Astrocyte (in vitro differentiated cells and primary cell): ENCODE data around the gene CNTN5. TPM values are rescaled to one million over a fixed set of nuclear protein-coding genes. Genes with fewer than 3 reads are reported as not detected.

Experiments
- DNase-seq: peaks from one replicate; pipeline ENCODE4 v3.0.0-alpha.2; 2010; ENCODE audit warnings: low read depth
- FAIRE-seq: peaks from 2 replicates; lab custom pipeline; 2011; peaks lifted over from hg19 to GRCh38; lab: Jason Lieb, UNC
- H2AFZ ChIP-seq: 2 replicates; pipeline ENCODE4 v1.6.0; 2012; ENCODE audit warnings: low read depth, low read length, inconsistent platforms
- H3K27ac ChIP-seq: 2 replicates; pipeline ENCODE4 v1.5.1; 2011; ENCODE audit warnings: low read depth, low read length, inconsistent platforms
- H3K27me3 ChIP-seq: 2 replicates; pipeline ENCODE4 v1.6.0; 2011; ENCODE audit warnings: low read length, inconsistent platforms; ENCODE audit not compliant: insufficient read depth
- H3K36me3 ChIP-seq: 2 replicates; pipeline ENCODE4 v1.5.1; 2011; ENCODE audit warnings: low read length, inconsistent platforms; ENCODE audit not compliant: insufficient read depth
- H3K4me1 ChIP-seq: 2 replicates; pipeline ENCODE4 v1.5.1; 2011; ENCODE audit warnings: low read length, inconsistent platforms; ENCODE audit not compliant: insufficient read depth
- H3K4me2 ChIP-seq: 2 replicates; pipeline ENCODE4 v1.6.0; 2012; ENCODE audit warnings: low read length, inconsistent platforms
- H3K4me3 ChIP-seq: 2 replicates; pipeline ENCODE4 v1.5.1; 2011; ENCODE audit warnings: low read depth, mild to moderate bottlenecking, low read length, inconsistent platforms; ENCODE audit not compliant: insufficient read depth
- H3K79me2 ChIP-seq: 2 replicates; pipeline ENCODE4 v1.6.0; 2012; ENCODE audit warnings: mild to moderate bottlenecking, low read length, inconsistent platforms; ENCODE audit not compliant: insufficient read depth
- H3K9ac ChIP-seq: 2 replicates; pipeline ENCODE4 v1.6.0; 2012; ENCODE audit warnings: mild to moderate bottlenecking, low read length, inconsistent platforms
- H3K9me3 ChIP-seq: 2 replicates; pipeline ENCODE4 v1.5.1; 2012; ENCODE audit warnings: low read depth, mild to moderate bottlenecking, low read length, inconsistent platforms; ENCODE audit not compliant: insufficient read depth
- H4K20me1 ChIP-seq: 2 replicates; pipeline ENCODE4 v1.6.0; 2012; ENCODE audit warnings: low read length, inconsistent platforms; ENCODE audit not compliant: insufficient read depth
- H3K27ac Mint-ChIP-seq: one replicate; pipeline ENCODE4 v1.8.0; 2021; ENCODE audit warnings: mild to moderate bottlenecking, mixed read lengths; ENCODE audit not compliant: unreplicated experiment
- H3K27me3 Mint-ChIP-seq: one replicate; pipeline ENCODE4 v1.8.0; 2021; ENCODE audit warnings: low read depth, mixed read lengths; ENCODE audit not compliant: unreplicated experiment
- H3K36me3 Mint-ChIP-seq: one replicate; pipeline ENCODE4 v1.8.0; 2021; ENCODE audit warnings: low read depth, mixed read lengths; ENCODE audit not compliant: unreplicated experiment
- H3K4me1 Mint-ChIP-seq: one replicate; pipeline ENCODE4 v1.8.0; 2021; ENCODE audit warnings: low read depth, mixed read lengths; ENCODE audit not compliant: unreplicated experiment
- H3K4me3 Mint-ChIP-seq: one replicate; pipeline ENCODE4 v1.8.0; 2021; ENCODE audit warnings: mild to moderate bottlenecking, moderate library complexity, mixed read lengths; ENCODE audit not compliant: unreplicated experiment
- H3K9me3 Mint-ChIP-seq: one replicate; pipeline ENCODE4 v1.8.0; 2021; ENCODE audit warnings: mild to moderate bottlenecking, mixed read lengths; ENCODE audit not compliant: unreplicated experiment
- EZH2 ChIP-seq: IDR thresholded peaks from 2 replicates; pipeline ENCODE4 v1.6.1; 2012; ENCODE audit warnings: mild to moderate bottlenecking, low read length, inconsistent platforms; ENCODE audit not compliant: insufficient read depth
- total RNA-seq: library from RNA; stranded (reverse); gene quantifications from 2 replicates; pipeline ENCODE4 v1.2.1, GENCODE V29; 2021
- TF ChIP-seq, protein P1 (sequence below): IDR thresholded peaks from 2 replicates; pipeline ENCODE4 v1.5.1; 2011; ENCODE audit warnings: low read depth, mild to moderate bottlenecking, inconsistent platforms, low read length, moderate library complexity; ENCODE audit not compliant: insufficient read depth

CNTN5 gene
- total RNA-seq, 1 donor from 2014 or later = 1.1 TPM

DNA sequence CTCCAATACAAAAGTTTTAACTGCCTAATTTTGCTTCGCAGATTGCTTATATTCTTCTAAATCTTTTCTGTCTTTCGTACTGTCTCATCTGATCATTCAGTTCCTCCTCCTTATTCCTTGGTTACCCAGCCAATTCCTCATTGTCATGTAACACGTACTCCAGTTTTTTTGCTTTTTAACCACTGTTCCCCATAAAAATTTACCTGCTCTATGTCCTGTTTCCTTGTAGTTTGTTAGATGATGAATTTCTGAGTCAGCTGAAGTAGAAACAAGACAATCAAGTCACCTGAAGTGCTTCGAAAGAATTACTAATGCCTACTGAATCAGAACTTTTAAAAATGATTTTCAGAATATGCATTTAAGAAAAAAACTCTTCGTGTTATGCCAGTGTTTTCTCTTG, 150.6 kb downstream of the CNTN5 start:
- Histone ChIP-seq H3K9me3 (no peaks in the 10 kb centered on the region), H3K4me3 (no peak overlapping the region), H4K20me1 (no peaks in the 10 kb centered on the region), H3K36me3 (no peaks in the 10 kb centered on the region), H3K27ac (no peak overlapping the region), H3K27me3 (no peaks in the 10 kb centered on the region), H2AFZ (no peak overlapping the region), H3K9ac (no peak overlapping the region), H3K4me1 (no peaks in the 10 kb centered on the region), H3K4me2 (no peak overlapping the region), H3K79me2 (no peaks in the 10 kb centered on the region)
- Mint-ChIP-seq H3K4me3 (no peak overlapping the region), H3K36me3 (no peaks in the 10 kb centered on the region), H3K9me3 (no peaks in the 10 kb centered on the region), H3K4me1 (no peaks in the 10 kb centered on the region), H3K27ac (no peak overlapping the region), H3K27me3 (no peaks in the 10 kb centered on the region)
- TF ChIP-seq, protein P1, sequence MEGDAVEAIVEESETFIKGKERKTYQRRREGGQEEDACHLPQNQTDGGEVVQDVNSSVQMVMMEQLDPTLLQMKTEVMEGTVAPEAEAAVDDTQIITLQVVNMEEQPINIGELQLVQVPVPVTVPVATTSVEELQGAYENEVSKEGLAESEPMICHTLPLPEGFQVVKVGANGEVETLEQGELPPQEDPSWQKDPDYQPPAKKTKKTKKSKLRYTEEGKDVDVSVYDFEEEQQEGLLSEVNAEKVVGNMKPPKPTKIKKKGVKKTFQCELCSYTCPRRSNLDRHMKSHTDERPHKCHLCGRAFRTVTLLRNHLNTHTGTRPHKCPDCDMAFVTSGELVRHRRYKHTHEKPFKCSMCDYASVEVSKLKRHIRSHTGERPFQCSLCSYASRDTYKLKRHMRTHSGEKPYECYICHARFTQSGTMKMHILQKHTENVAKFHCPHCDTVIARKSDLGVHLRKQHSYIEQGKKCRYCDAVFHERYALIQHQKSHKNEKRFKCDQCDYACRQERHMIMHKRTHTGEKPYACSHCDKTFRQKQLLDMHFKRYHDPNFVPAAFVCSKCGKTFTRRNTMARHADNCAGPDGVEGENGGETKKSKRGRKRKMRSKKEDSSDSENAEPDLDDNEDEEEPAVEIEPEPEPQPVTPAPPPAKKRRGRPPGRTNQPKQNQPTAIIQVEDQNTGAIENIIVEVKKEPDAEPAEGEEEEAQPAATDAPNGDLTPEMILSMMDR = no peak
- TF ChIP-seq EZH2 = no peak
- DNase-seq (no peak), FAIRE-seq (no peak)

DNA sequence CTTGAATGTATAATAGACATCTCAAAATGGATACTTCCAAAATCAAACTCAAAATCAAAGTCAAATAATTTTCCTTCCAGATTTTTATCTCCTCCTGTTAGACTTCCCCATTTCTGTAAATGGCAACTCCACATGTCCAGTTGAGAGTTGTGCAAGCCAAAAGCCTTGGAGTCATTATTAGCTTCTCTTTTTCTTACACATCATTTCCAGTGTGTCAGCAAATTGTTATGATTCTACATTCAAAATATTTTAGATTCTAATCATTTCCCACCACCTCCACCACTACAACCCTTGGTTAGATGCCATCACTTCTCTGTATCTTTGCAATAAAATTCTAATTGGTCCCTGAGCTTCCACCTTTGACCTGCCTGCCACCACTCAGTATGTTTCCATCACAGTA, 155.7 kb downstream of the CNTN5 start:
- H3K4me1 ChIP-seq = no peaks in the 10 kb centered on the region
- H3K27me3 Mint-ChIP-seq = no peaks in the 10 kb centered on the region
- H3K9ac ChIP-seq = no peak overlapping the region
- no peak for TF ChIP-seq EZH2
- TF ChIP-seq, protein P1 = no peak
- no peaks in the 10 kb centered on the region for H3K9me3 Mint-ChIP-seq
- no peaks in the 10 kb centered on the region for H4K20me1 ChIP-seq
- DNase-seq (no peak), FAIRE-seq (no peak)
- no peaks in the 10 kb centered on the region for H3K9me3 ChIP-seq
- no peaks in the 10 kb centered on the region for H3K4me1 Mint-ChIP-seq
- H3K4me3 Mint-ChIP-seq = no peak overlapping the region
- no peaks in the 10 kb centered on the region for H3K79me2 ChIP-seq
- no peak overlapping the region for H3K27ac Mint-ChIP-seq
- no peak overlapping the region for H3K27ac ChIP-seq
- no peak overlapping the region for H3K4me3 ChIP-seq
- no peaks in the 10 kb centered on the region for H3K36me3 Mint-ChIP-seq
- no peaks in the 10 kb centered on the region for H3K36me3 ChIP-seq
- H3K4me2 ChIP-seq = no peak overlapping the region
- no peaks in the 10 kb centered on the region for H3K27me3 ChIP-seq
- no peak overlapping the region for H2AFZ ChIP-seq

DNA sequence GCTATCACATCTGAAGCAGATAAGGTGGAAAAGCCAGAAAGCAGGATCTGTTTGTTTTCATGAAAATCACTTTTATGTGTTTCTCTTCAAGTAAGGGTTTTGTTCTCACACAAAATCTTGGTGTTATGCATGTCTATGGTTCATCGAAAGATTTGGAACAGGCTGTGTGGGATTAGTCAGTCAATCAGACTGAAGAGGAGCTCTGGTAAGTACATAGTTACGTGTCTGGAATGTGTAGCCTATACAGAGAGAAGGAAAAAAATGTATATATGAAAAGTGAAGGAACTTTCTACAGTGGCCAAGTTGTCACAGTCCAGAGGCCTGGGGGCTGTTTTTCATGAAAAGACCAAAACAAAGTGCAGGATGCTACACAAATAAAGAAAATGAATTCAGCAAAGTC, 156.7 kb downstream of the CNTN5 start:
- H3K4me3 ChIP-seq = no peak overlapping the region
- TF ChIP-seq, protein P1 = no peak
- no peak for TF ChIP-seq EZH2
- Mint-ChIP-seq H3K4me3 (no peak overlapping the region), H3K4me1 (no peaks in the 10 kb centered on the region), H3K27me3 (no peaks in the 10 kb centered on the region), H3K36me3 (no peaks in the 10 kb centered on the region), H3K9me3 (no peaks in the 10 kb centered on the region), H3K27ac (no peak overlapping the region)
- H3K9me3 ChIP-seq = no peaks in the 10 kb centered on the region
- H3K79me2 ChIP-seq = no peaks in the 10 kb centered on the region
- H2AFZ ChIP-seq = no peak overlapping the region
- H3K27ac ChIP-seq = no peak overlapping the region
- DNase-seq (no peak), FAIRE-seq (no peak)
- no peaks in the 10 kb centered on the region for H3K27me3 ChIP-seq
- no peaks in the 10 kb centered on the region for H3K36me3 ChIP-seq
- no peaks in the 10 kb centered on the region for H3K4me1 ChIP-seq
- H4K20me1 ChIP-seq = no peaks in the 10 kb centered on the region
- H3K9ac ChIP-seq = no peak overlapping the region
- H3K4me2 ChIP-seq = no peak overlapping the region
